ENCODE results near the gene MINAR1.

MINAR1 gene

GRCh38 chr15:79481793-79482192 is 49.7 kb downstream of the MINAR1 start:
- ChIA-PET POLR2A (no interaction called here), CTCF (interaction anchor here (0.6 to 1.5 kb wide), 2 partner anchors 117 to 142 kb away, joined by 4 to 8 read pairs; no protein-coding TSS in a partner anchor)
- Histone ChIP-seq H3K9me3 (ENCODE audit: control insufficient read depth, insufficient read depth, low read depth, low read length) (no peaks in the 10 kb centered on the region), H3K4me1 (ENCODE audit: control insufficient read depth, insufficient read depth, low read length) (no peaks in the 10 kb centered on the region), H3K27ac (ENCODE audit: extremely low read depth, low read depth, low read length) (no peak overlapping the region), H3K36me3 (ENCODE audit: control insufficient read depth in 2 of 2, insufficient read depth in 1 of 2, low read length in 2 of 2) (no peaks in the 10 kb centered on the region), H3K4me3 (ENCODE audit: low read depth, low read length) (no peak overlapping the region)
- TF ChIP-seq SETDB1 (IDR thresholded peaks at IDR 0.05; ENCODE audit: insufficient read length, low read length) = no peak
- TF ChIP-seq ZNF248 (tag by site-specific recombination; IDR thresholded peaks at IDR 0.05) = no peak
- no peak for TF ChIP-seq ZNF398 (tag by site-specific recombination; IDR thresholded peaks at IDR 0.05)
- no peak for TF ChIP-seq ZNF548 (tag by site-specific recombination; IDR thresholded peaks at IDR 0.05)
- TF ChIP-seq ZNF558 (tag by site-specific recombination; IDR thresholded peaks at IDR 0.05) = no peak
- TF ChIP-seq ZNF354C (tag by site-specific recombination; IDR thresholded peaks at IDR 0.05; ENCODE audit: borderline replicate concordance, low read depth) = no peak
- no peak for TF ChIP-seq ZBTB20 (tag by site-specific recombination; IDR thresholded peaks at IDR 0.05)
- no peak for TF ChIP-seq ZNF510 (tag by site-specific recombination; IDR thresholded peaks at IDR 0.05; ENCODE audit: insufficient replicate concordance)

Measured in HEK293 (cell line).